ENCODE measurements around the gene BMP3.
"Not testable (repeated sequence)": the region's sequence is repeated elsewhere in the genome, so short reads cannot be mapped to it uniquely, and the experiment has no call there.

The BMP3 gene

GRCh38 chr4:81016566-81016965 lies 13.9 kb upstream of the BMP3 start:
- WGBS = 54% methylated on average over 2 of the region's 2 CpGs
- not testable (repeated sequence) for H3K18ac ChIP-seq (ENCODE audit: low read depth in 1 of 2, low read length in 2 of 2); H4K8ac ChIP-seq (ENCODE audit: low read length); H3K4ac ChIP-seq (ENCODE audit: low read depth in 1 of 2, low read length in 2 of 2); H3K27ac ChIP-seq (ENCODE audit: low read length, poor library complexity, severe bottlenecking); H2BK5ac ChIP-seq (ENCODE audit: low read depth, low read length, poor library complexity, severe bottlenecking); H3K4me2 ChIP-seq (ENCODE audit: low read length, poor library complexity, severe bottlenecking); H3K9ac ChIP-seq (ENCODE audit: low read length); H2AK5ac ChIP-seq (ENCODE audit: low read length, severe bottlenecking); H2AFZ ChIP-seq (ENCODE audit: low read depth, low read length); H3K14ac ChIP-seq (ENCODE audit: low read length in 2 of 2); H3K79me1 ChIP-seq (replicated peaks; ENCODE audit: low read length, poor library complexity, severe bottlenecking); H2BK12ac ChIP-seq (ENCODE audit: low read length in 2 of 2); H2BK15ac ChIP-seq (ENCODE audit: low read depth, poor library complexity, severe bottlenecking); H3K4me1 ChIP-seq (ENCODE audit: control insufficient read depth, insufficient read depth, low read depth, low read length); DNase-seq; H3K36me3 ChIP-seq (ENCODE audit: control insufficient read depth in 1 of 2, insufficient read depth in 2 of 2, low read depth in 1 of 2, low read length in 2 of 2); H4K91ac ChIP-seq (ENCODE audit: low read length); H2BK120ac ChIP-seq (ENCODE audit: low read depth, low read length); H3K23ac ChIP-seq (ENCODE audit: low read length in 2 of 2); H3K4me3 ChIP-seq (ENCODE audit: insufficient read depth in 1 of 2, low read depth in 1 of 2, low read length in 2 of 2); H3K27me3 ChIP-seq (ENCODE audit: control insufficient read depth in 1 of 2, insufficient read depth in 1 of 2, low read length in 2 of 2); H3K9me3 ChIP-seq (ENCODE audit: control insufficient read depth, low read length)

GRCh38 chr4:81019006-81019405 lies 11.5 kb upstream of the BMP3 start:
- Histone ChIP-seq H3K9me3 (ENCODE audit: control insufficient read depth, low read length) (no peaks in the 10 kb centered on the region), H2BK5ac (ENCODE audit: low read depth, low read length, poor library complexity, severe bottlenecking) (no peak overlapping the region), H3K23ac (ENCODE audit: low read length in 2 of 2) (no peak overlapping the region), H3K4me2 (ENCODE audit: low read length, poor library complexity, severe bottlenecking) (no peak overlapping the region), H2BK120ac (ENCODE audit: low read depth, low read length) (no peak overlapping the region), H3K36me3 (ENCODE audit: control insufficient read depth in 1 of 2, insufficient read depth in 2 of 2, low read depth in 1 of 2, low read length in 2 of 2) (no peaks in the 10 kb centered on the region), H3K14ac (ENCODE audit: low read length in 2 of 2) (no peak overlapping the region), H3K4me3 (ENCODE audit: insufficient read depth in 1 of 2, low read depth in 1 of 2, low read length in 2 of 2) (no peak overlapping the region), H2BK12ac (ENCODE audit: low read length in 2 of 2) (no peak overlapping the region), H3K9ac (ENCODE audit: low read length) (no peak overlapping the region), H3K27ac (ENCODE audit: low read length, poor library complexity, severe bottlenecking) (no peak overlapping the region), H4K91ac (ENCODE audit: low read length) (no peak overlapping the region), H3K18ac (ENCODE audit: low read depth in 1 of 2, low read length in 2 of 2) (no peak overlapping the region), H3K27me3 (ENCODE audit: control insufficient read depth in 1 of 2, insufficient read depth in 1 of 2, low read length in 2 of 2) (peaks cover 5 to 14% of the 10 kb centered on the region in 2 experiments), H2AFZ (ENCODE audit: low read depth, low read length) (no peak overlapping the region), H3K4me1 (ENCODE audit: control insufficient read depth, insufficient read depth, low read depth, low read length) (no peaks in the 10 kb centered on the region), H3K4ac (ENCODE audit: low read depth in 1 of 2, low read length in 2 of 2) (no peak overlapping the region), H2AK5ac (ENCODE audit: low read length, severe bottlenecking) (no peak overlapping the region), H3K79me1 (replicated peaks; ENCODE audit: low read length, poor library complexity, severe bottlenecking) (no peaks in the 10 kb centered on the region), H2BK15ac (ENCODE audit: low read depth, poor library complexity, severe bottlenecking) (no peak overlapping the region), H4K8ac (ENCODE audit: low read length) (no peak overlapping the region)
- 73% methylated on average over 1 of the region's 1 CpG for WGBS
- no peak for DNase-seq

GRCh38 chr4:81021142-81021944 lies 9.2 kb upstream of the BMP3 start:
- Histone ChIP-seq H3K4me2 (ENCODE audit: low read length, poor library complexity, severe bottlenecking) (no peak overlapping the region), H3K27ac (ENCODE audit: low read length, poor library complexity, severe bottlenecking) (no peak overlapping the region), H3K4ac (ENCODE audit: low read depth in 1 of 2, low read length in 2 of 2) (no peak overlapping the region), H2BK12ac (ENCODE audit: low read length in 2 of 2) (no peak overlapping the region), H2BK120ac (ENCODE audit: low read depth, low read length) (no peak overlapping the region), H3K27me3 (ENCODE audit: control insufficient read depth in 1 of 2, insufficient read depth in 1 of 2, low read length in 2 of 2) (peaks cover 5 to 27% of the 10 kb centered on the region in 2 experiments), H2AK5ac (ENCODE audit: low read length, severe bottlenecking) (no peak overlapping the region), H3K9ac (ENCODE audit: low read length) (no peak overlapping the region), H3K4me1 (ENCODE audit: control insufficient read depth, insufficient read depth, low read depth, low read length) (no peaks in the 10 kb centered on the region), H3K79me1 (replicated peaks; ENCODE audit: low read length, poor library complexity, severe bottlenecking) (no peaks in the 10 kb centered on the region), H3K18ac (ENCODE audit: low read depth in 1 of 2, low read length in 2 of 2) (no peak overlapping the region), H3K36me3 (ENCODE audit: control insufficient read depth in 1 of 2, insufficient read depth in 2 of 2, low read depth in 1 of 2, low read length in 2 of 2) (no peaks in the 10 kb centered on the region), H2BK5ac (ENCODE audit: low read depth, low read length, poor library complexity, severe bottlenecking) (no peak overlapping the region), H3K4me3 (ENCODE audit: insufficient read depth in 1 of 2, low read depth in 1 of 2, low read length in 2 of 2) (no peak overlapping the region), H3K14ac (ENCODE audit: low read length in 2 of 2) (no peak overlapping the region), H4K8ac (ENCODE audit: low read length) (no peak overlapping the region), H2AFZ (ENCODE audit: low read depth, low read length) (no peak overlapping the region), H3K9me3 (ENCODE audit: control insufficient read depth, low read length) (no peaks in the 10 kb centered on the region), H3K23ac (ENCODE audit: low read length in 2 of 2) (no peak overlapping the region), H4K91ac (ENCODE audit: low read length) (no peak overlapping the region), H2BK15ac (ENCODE audit: low read depth, poor library complexity, severe bottlenecking) (no peak overlapping the region)
- no peak for DNase-seq
- WGBS = 40% methylated on average over 5 of the region's 5 CpGs

- H2BK5ac ChIP-seq (ENCODE audit: low read depth, low read length, poor library complexity, severe bottlenecking) = no peak overlapping the region
- H2AK5ac ChIP-seq (ENCODE audit: low read length, severe bottlenecking) = no peak overlapping the region
- H3K4me3 ChIP-seq (ENCODE audit: insufficient read depth in 1 of 2, low read depth in 1 of 2, low read length in 2 of 2) = no peak overlapping the region
Observed at GRCh38 chr4:81021981-81022380, 8.5 kb upstream of the BMP3 start.

More at GRCh38 chr4:81021981-81022380, 8.5 kb upstream of the BMP3 start:
- no peak overlapping the region for H3K18ac ChIP-seq (ENCODE audit: low read depth in 1 of 2, low read length in 2 of 2)
- no peak overlapping the region for H2BK120ac ChIP-seq (ENCODE audit: low read depth, low read length)
- H4K91ac ChIP-seq (ENCODE audit: low read length) = no peak overlapping the region
- H2BK12ac ChIP-seq (ENCODE audit: low read length in 2 of 2) = no peak overlapping the region
- 40% methylated on average over 1 of the region's 1 CpG for WGBS
- no peak overlapping the region for H2BK15ac ChIP-seq (ENCODE audit: low read depth, poor library complexity, severe bottlenecking)
- no peak overlapping the region for H2AFZ ChIP-seq (ENCODE audit: low read depth, low read length)
- no peak overlapping the region for H3K9ac ChIP-seq (ENCODE audit: low read length)
- H3K9me3 ChIP-seq (ENCODE audit: control insufficient read depth, low read length) = no peaks in the 10 kb centered on the region
- H3K4ac ChIP-seq (ENCODE audit: low read depth in 1 of 2, low read length in 2 of 2) = no peak overlapping the region
- no peaks in the 10 kb centered on the region for H3K36me3 ChIP-seq (ENCODE audit: control insufficient read depth in 1 of 2, insufficient read depth in 2 of 2, low read depth in 1 of 2, low read length in 2 of 2)
- H3K14ac ChIP-seq (ENCODE audit: low read length in 2 of 2) = no peak overlapping the region
- no peak for DNase-seq
- H3K27me3 ChIP-seq (ENCODE audit: control insufficient read depth in 1 of 2, insufficient read depth in 1 of 2, low read length in 2 of 2) = peaks cover 5 to 31% of the 10 kb centered on the region in 2 experiments
- H3K4me2 ChIP-seq (ENCODE audit: low read length, poor library complexity, severe bottlenecking) = no peak overlapping the region
- no peak overlapping the region for H4K8ac ChIP-seq (ENCODE audit: low read length)
- no peak overlapping the region for H3K23ac ChIP-seq (ENCODE audit: low read length in 2 of 2)
- H3K27ac ChIP-seq (ENCODE audit: low read length, poor library complexity, severe bottlenecking) = no peak overlapping the region
- no peaks in the 10 kb centered on the region for H3K79me1 ChIP-seq (replicated peaks; ENCODE audit: low read length, poor library complexity, severe bottlenecking)
- H3K4me1 ChIP-seq (ENCODE audit: control insufficient read depth, insufficient read depth, low read depth, low read length) = no peaks in the 10 kb centered on the region
